SU-DHL-6 (cell line): ENCODE data around the gene MRPS24.

Experiments
- CTCF ChIP-seq: fragments of 200-600 bp; sonication (generic); IDR thresholded peaks from one replicate; pipeline ENCODE4 v1.5.1; 2017; ENCODE audit warnings: antibody characterized with exemption, mild to moderate bottlenecking, low read length, moderate library complexity; ENCODE audit not compliant: insufficient read depth, poor library complexity, severe bottlenecking
- EZH2phosphoT487 ChIP-seq: fragments of 200-600 bp; sonication (generic), shearing (Covaris generic); conservative IDR thresholded peaks from 2 replicates; pipeline ENCODE4 v1.6.1; 2018; ENCODE audit warnings: mild to moderate bottlenecking, antibody characterized with exemption, low read length, moderate library complexity, mixed read lengths

- TF ChIP-seq CTCF (no peak), EZH2phosphoT487 (no peak)
Measured at GRCh38 chr7:43855176-43855575, 14.1 kb downstream of the MRPS24 start.
